Neuronal stem cell (in vitro differentiated cells): ENCODE measurements around the gene OGFOD2.
A peak's percentile ranks its signal among the peaks of the same experiment; 100 is the strongest.

Source experiments
- DNase-seq: peaks from one replicate; pipeline ENCODE4 v3.0.0-alpha.2; 2013; ENCODE audit warnings: low spot score
- H2AFZ ChIP-seq: one replicate; pipeline ENCODE4 v1.6.1; 2013; ENCODE audit warnings: mild to moderate bottlenecking, low read length, inconsistent platforms
- H2AK5ac ChIP-seq: 2 replicates; pipeline ENCODE4 v1.6.1; 2013; ENCODE audit warnings: low read depth, mild to moderate bottlenecking, inconsistent platforms, low read length, moderate library complexity, mixed read lengths
- H2BK120ac ChIP-seq: 2 replicates; pipeline ENCODE4 v1.6.1; 2013; ENCODE audit warnings: low read depth, mild to moderate bottlenecking, inconsistent platforms, low read length, moderate library complexity, mixed read lengths
- H2BK12ac ChIP-seq: one replicate; pipeline ENCODE4 v1.6.1; 2013; ENCODE audit warnings: low read length, inconsistent platforms
- H2BK15ac ChIP-seq: 2 replicates; pipeline ENCODE4 v1.6.1; 2013; ENCODE audit warnings: mild to moderate bottlenecking, low read length, inconsistent platforms, mixed read lengths
- H2BK5ac ChIP-seq: one replicate; pipeline ENCODE4 v1.6.1; 2013; ENCODE audit warnings: inconsistent platforms, mild to moderate bottlenecking, low read length, moderate library complexity
- H3K14ac ChIP-seq: one replicate; pipeline ENCODE4 v1.6.1; 2013; ENCODE audit warnings: low read length, inconsistent platforms
- H3K18ac ChIP-seq: 2 replicates; pipeline ENCODE4 v1.6.1; 2013; ENCODE audit warnings: low read length, inconsistent platforms
- H3K23ac ChIP-seq: 2 replicates; pipeline ENCODE4 v1.6.1; 2013; ENCODE audit warnings: low read depth, mild to moderate bottlenecking, mixed read lengths, low read length, inconsistent platforms; ENCODE audit not compliant: poor library complexity
- H3K27ac ChIP-seq: replicated peaks from 3 replicates; pipeline ENCODE4 v1.5.1; 2013; ENCODE audit warnings: low read length, inconsistent platforms
- H3K27me3 ChIP-seq, 3 experiments: 2 replicates each; pipeline ENCODE4 v1.6.1; 2013; ENCODE audit warnings: low read length in 3 of 3, mild to moderate bottlenecking in 2 of 3, inconsistent platforms in 1 of 3, low read depth in 1 of 3, mixed read lengths in 1 of 3, moderate library complexity in 1 of 3; ENCODE audit not compliant: control insufficient read depth in 3 of 3, insufficient read depth in 3 of 3
- H3K36me3 ChIP-seq, 2 donors: replicated peaks in 1 of 2; 2 replicates each; pipeline ENCODE4 v1.6.1; 2013; ENCODE audit warnings: low read length in 2 of 2; ENCODE audit not compliant: control insufficient read depth in 2 of 2, insufficient read depth in 2 of 2
- H3K4ac ChIP-seq: 2 replicates; pipeline ENCODE4 v1.6.1; 2013; ENCODE audit warnings: inconsistent platforms, mild to moderate bottlenecking, low read length, moderate library complexity
- H3K4me1 ChIP-seq, 2 donors: 1 replicate in 1 of 2; 2 replicates in 1 of 2; pipeline ENCODE4 v1.6.1; 2013; ENCODE audit warnings: low read length in 2 of 2, low read depth in 1 of 2; ENCODE audit not compliant: control insufficient read depth in 2 of 2, insufficient read depth in 1 of 2
- H3K4me2 ChIP-seq: one replicate; pipeline ENCODE4 v1.6.1; 2013; ENCODE audit warnings: mild to moderate bottlenecking, low read length, inconsistent platforms; ENCODE audit not compliant: insufficient read depth, poor library complexity, severe bottlenecking
- H3K4me3 ChIP-seq, 2 donors: 2 replicates each; pipeline ENCODE4 v1.5.1; 2013; ENCODE audit warnings: low read length in 2 of 2, mild to moderate bottlenecking in 2 of 2, inconsistent platforms in 1 of 2, moderate library complexity in 1 of 2
- H3K79me1 ChIP-seq: one replicate; pipeline ENCODE4 v1.6.1; 2013; ENCODE audit warnings: low read depth, mild to moderate bottlenecking, inconsistent platforms, low read length, moderate library complexity
- H3K9ac ChIP-seq: one replicate; pipeline ENCODE4 v1.6.1; 2013; ENCODE audit warnings: mild to moderate bottlenecking, low read depth, low read length, inconsistent platforms; ENCODE audit not compliant: poor library complexity
- H3K9me3 ChIP-seq, 2 donors: replicated peaks in 1 of 2; 2 replicates each; pipeline versions ENCODE3 to v1.6.1; 2013; ENCODE audit warnings: low read length in 2 of 2, mild to moderate bottlenecking in 2 of 2, inconsistent platforms in 1 of 2, low read depth in 1 of 2, mixed read lengths in 1 of 2, moderate library complexity in 1 of 2; ENCODE audit not compliant: control insufficient read depth in 2 of 2, insufficient read depth in 1 of 2
- H4K8ac ChIP-seq: one replicate; pipeline ENCODE4 v1.6.1; 2013; ENCODE audit warnings: low read depth, mild to moderate bottlenecking, inconsistent platforms, low read length, moderate library complexity
- H4K91ac ChIP-seq: one replicate; pipeline ENCODE4 v1.6.1; 2013; ENCODE audit warnings: low read length, low read depth, mild to moderate bottlenecking, inconsistent platforms; ENCODE audit not compliant: poor library complexity
- WGBS, 2 donors: extraction: QIAGEN DNeasy Blood & Tissue Kit; methylation state at CpG; one replicate each; pipeline ENCODE4 v1.1.7; 2013; ENCODE audit warnings: missing lambda C conversion rate in 2 of 2, mixed read lengths in 1 of 2; ENCODE audit not compliant: insufficient read length in 2 of 2, insufficient replicate concordance in 1 of 2; ENCODE audit errors: extremely low coverage in 2 of 2; 5-methylcytosine and 5-hydroxymethylcytosine counted together

The OGFOD2 gene

GRCh38 chr12:123010110-123010509, 35.1 kb downstream of the OGFOD2 start:
- Histone ChIP-seq H2BK5ac (no peak overlapping the region), H3K9ac (no peak overlapping the region), H4K8ac (no peak overlapping the region), H3K4me3 (no peak overlapping the region), H3K4me1 (no peaks in the 10 kb centered on the region), H3K27me3 (no peaks in the 10 kb centered on the region), H2BK120ac (no peak overlapping the region), H2BK15ac (no peak overlapping the region), H3K4me2 (no peak overlapping the region), H3K23ac (no peak overlapping the region), H4K91ac (no peak overlapping the region), H3K4ac (no peak overlapping the region), H2AK5ac (no peak overlapping the region), H2BK12ac (no peak overlapping the region), H3K79me1 (no peaks in the 10 kb centered on the region), H3K36me3 (no peaks in the 10 kb centered on the region), H3K14ac (no peak overlapping the region), H3K9me3 (no peaks in the 10 kb centered on the region), H2AFZ (no peak overlapping the region), H3K18ac (no peak overlapping the region), H3K27ac (no peak overlapping the region)
- WGBS, 2 donors: no CpG with 5 or more reads among the region's 1 CpG
- DNase-seq: no peak

GRCh38 chr12:123010681-123011080, 35.6 kb downstream of the OGFOD2 start:
- no peak overlapping the region for H3K9ac ChIP-seq

DNA sequence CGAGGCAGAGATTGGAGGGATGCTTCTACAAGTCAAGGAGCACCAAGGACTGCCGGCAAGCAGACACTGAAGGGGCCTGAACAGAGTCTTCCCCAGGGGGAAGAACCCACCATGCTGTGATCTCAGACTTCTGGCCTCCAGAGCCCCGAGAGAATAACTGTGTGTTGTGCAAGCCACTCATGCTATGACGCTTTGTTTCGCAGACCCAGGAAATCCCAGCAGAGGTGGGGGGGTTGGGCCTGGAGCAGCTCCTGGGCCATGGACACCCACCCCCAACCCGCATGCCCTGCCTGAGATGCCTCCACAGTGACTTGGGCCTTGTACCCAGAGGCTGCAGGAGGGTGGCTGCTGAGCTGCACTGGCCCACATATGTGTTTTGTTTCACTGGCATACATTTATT, 36.7 kb downstream of the OGFOD2 start:
- H3K4me2 ChIP-seq: no peak overlapping the region

More at GRCh38 chr12:123010681-123011080, 35.6 kb downstream of the OGFOD2 start:
- DNase-seq: no peak
- no peaks in the 10 kb centered on the region for H3K36me3 ChIP-seq
- H3K27ac ChIP-seq: no peak overlapping the region
- H3K18ac ChIP-seq: no peak overlapping the region
- no CpG with 5 or more reads among the region's 4 CpGs for WGBS, 2 donors
- H2BK5ac ChIP-seq: no peak overlapping the region
- H2BK120ac ChIP-seq: no peak overlapping the region
- no peak overlapping the region for H3K23ac ChIP-seq
- no peak overlapping the region for H2BK15ac ChIP-seq
- H3K4me1 ChIP-seq: no peaks in the 10 kb centered on the region
- no peak overlapping the region for H4K91ac ChIP-seq
- no peaks in the 10 kb centered on the region for H3K9me3 ChIP-seq
- H3K4me3 ChIP-seq: peak overlapping the region in 1 of 2 donors; percentile 17
- H3K4me2 ChIP-seq: no peak overlapping the region
- H3K4ac ChIP-seq: no peak overlapping the region
- no peak overlapping the region for H4K8ac ChIP-seq
- no peak overlapping the region for H2AFZ ChIP-seq
- no peaks in the 10 kb centered on the region for H3K27me3 ChIP-seq
- H2AK5ac ChIP-seq: no peak overlapping the region
- no peak overlapping the region for H2BK12ac ChIP-seq
- no peak overlapping the region for H3K14ac ChIP-seq
- no peaks in the 10 kb centered on the region for H3K79me1 ChIP-seq

GRCh38 chr12:123013185-123014095, 38.4 kb downstream of the OGFOD2 start:
- H3K27ac ChIP-seq: no peak overlapping the region
- no peak overlapping the region for H2AFZ ChIP-seq
- no peak overlapping the region for H3K9ac ChIP-seq
- no peak overlapping the region for H3K4me2 ChIP-seq
- H4K8ac ChIP-seq: no peak overlapping the region
- H2BK15ac ChIP-seq: no peak overlapping the region
- H3K4me3 ChIP-seq: no peak overlapping the region
- WGBS, 2 donors: no CpG with 5 or more reads among the region's 19 CpGs
- peak overlapping the region; percentile 27 for H2AK5ac ChIP-seq
- H3K4me1 ChIP-seq: no peaks in the 10 kb centered on the region
- no peaks in the 10 kb centered on the region for H3K9me3 ChIP-seq
- peak overlapping the region; percentile 46 for H3K23ac ChIP-seq
- no peak for DNase-seq
- no peaks in the 10 kb centered on the region for H3K27me3 ChIP-seq
- no peak overlapping the region for H3K4ac ChIP-seq
- H2BK12ac ChIP-seq: no peak overlapping the region
- no peaks in the 10 kb centered on the region for H3K36me3 ChIP-seq
- H2BK120ac ChIP-seq: no peak overlapping the region
- H3K18ac ChIP-seq: no peak overlapping the region
- H4K91ac ChIP-seq: no peak overlapping the region
- H2BK5ac ChIP-seq: no peak overlapping the region
- H3K79me1 ChIP-seq: no peaks in the 10 kb centered on the region
- no peak overlapping the region for H3K14ac ChIP-seq

More for the DNA sequence above, 36.7 kb downstream of the OGFOD2 start:
- Histone ChIP-seq H2BK12ac (no peak overlapping the region), H3K14ac (no peak overlapping the region), H3K23ac (no peak overlapping the region), H3K36me3 (no peaks in the 10 kb centered on the region), H3K9me3 (no peaks in the 10 kb centered on the region), H3K27ac (no peak overlapping the region), H3K27me3 (no peaks in the 10 kb centered on the region), H4K91ac (no peak overlapping the region), H2BK15ac (no peak overlapping the region), H3K9ac (no peak overlapping the region), H3K4ac (no peak overlapping the region), H3K79me1 (no peaks in the 10 kb centered on the region), H2AFZ (no peak overlapping the region), H2BK5ac (no peak overlapping the region), H4K8ac (no peak overlapping the region), H3K18ac (peak overlapping the region; percentile 77), H2BK120ac (no peak overlapping the region), H3K4me3 (no peak overlapping the region), H3K4me1 (no peaks in the 10 kb centered on the region), H2AK5ac (no peak overlapping the region)
- no CpG with 5 or more reads among the region's 6 CpGs for WGBS, 2 donors
- DNase-seq: no peak
